Activated CD4-positive, alpha-beta T cell treated with anti-CD3 and anti-CD28 coated beads for 36 hours (primary cell): ENCODE results near the gene OBSCN. TPM values are rescaled to one million over a fixed set of nuclear protein-coding genes. Genes with fewer than 3 reads are reported as not detected.
A peak's percentile ranks its signal among the peaks of the same experiment; 100 is the strongest.
"Not testable (repeated sequence)": the region's sequence is repeated elsewhere in the genome, so short reads cannot be mapped to it uniquely, and the experiment has no call there.

ENCODE experiments used
- ATAC-seq: fragments of 200-7000 bp; cut with Tn5 transposase; one replicate; pipeline ENCODE4 v1.10.0; 2021; ENCODE audit warnings: mild to moderate bottlenecking, moderate library complexity
- CTCF ChIA-PET: fragments of 350-600 bp; sonication (Branson Sonifier 250); formaldehyde crosslinking; loops from one replicate; lab custom pipeline; 2021; ENCODE audit warnings: antibody characterized with exemption; lab: Charles Lee
- POLR2A ChIA-PET: fragments of 350-600 bp; sonication (Branson Sonifier 250); formaldehyde crosslinking; loops from one replicate; lab custom pipeline; 2021; ENCODE audit warnings: antibody characterized with exemption, inconsistent platforms; lab: Charles Lee
- DNase-seq: peaks from one replicate; pipeline ENCODE4 v3.0.0-alpha.2; 2020
- H3K27ac Mint-ChIP-seq: one replicate; pipeline ENCODE4 v1.8.0; 2021; ENCODE audit warnings: mixed read lengths
- H3K27me3 Mint-ChIP-seq: one replicate; pipeline ENCODE4 v1.8.0; 2021; ENCODE audit warnings: mixed read lengths
- H3K36me3 Mint-ChIP-seq: one replicate; pipeline ENCODE4 v1.8.0; 2021; ENCODE audit warnings: low read depth, mixed read lengths
- H3K4me1 Mint-ChIP-seq: one replicate; pipeline ENCODE4 v1.8.0; 2021; ENCODE audit warnings: mixed read lengths
- H3K4me3 Mint-ChIP-seq: one replicate; pipeline ENCODE4 v1.8.0; 2021; ENCODE audit warnings: mild to moderate bottlenecking, moderate library complexity, mixed read lengths
- H3K9me3 Mint-ChIP-seq: one replicate; pipeline ENCODE4 v1.8.0; 2021; ENCODE audit warnings: low read depth, mixed read lengths
- intact Hi-C, 2 experiments: fragments of 100-400 bp; cut with DNase I in 1 of 2; cut with micrococcal nuclease in 1 of 2; formaldehyde crosslinking; loops; one replicate each; pipeline versions ENCODE4 v1.14.2 to v1.15.1; 2022 to 2024; cut with DNase I, micrococcal nuclease
- total RNA-seq, 2 experiments: library from RNA; stranded (reverse); gene quantifications; one replicate each; pipeline ENCODE4 v1.2.3, GENCODE V29; 2021

OBSCN gene
- total RNA-seq, 2 experiments from 2014 or later: 20.0 to 20.5 TPM

DNA sequence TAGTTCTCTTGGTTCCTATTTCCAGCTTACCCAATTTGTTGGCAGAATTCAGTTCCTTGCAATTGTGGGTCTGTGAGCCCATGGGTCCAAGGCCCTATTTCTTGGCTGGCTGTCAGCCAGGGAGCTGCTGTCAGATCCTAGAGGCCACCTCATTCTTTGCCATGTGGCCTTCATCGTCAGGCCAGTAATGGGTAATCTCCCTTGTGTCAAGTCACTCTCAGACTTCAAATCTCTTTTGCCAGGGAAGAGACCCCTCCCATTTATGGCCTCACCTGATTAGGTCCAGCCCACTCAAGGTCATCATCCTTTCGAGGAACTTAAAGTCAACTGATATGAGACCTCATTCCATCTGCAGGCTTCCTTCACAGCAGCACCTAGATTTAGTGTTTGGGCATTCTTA lies 17.9 kb downstream of the OBSCN start:
- CTCF ChIA-PET: interaction anchor here (0.5 kb wide), 1 partner anchor 559 kb away, joined by 3 read pairs; no protein-coding TSS in a partner anchor

DNA sequence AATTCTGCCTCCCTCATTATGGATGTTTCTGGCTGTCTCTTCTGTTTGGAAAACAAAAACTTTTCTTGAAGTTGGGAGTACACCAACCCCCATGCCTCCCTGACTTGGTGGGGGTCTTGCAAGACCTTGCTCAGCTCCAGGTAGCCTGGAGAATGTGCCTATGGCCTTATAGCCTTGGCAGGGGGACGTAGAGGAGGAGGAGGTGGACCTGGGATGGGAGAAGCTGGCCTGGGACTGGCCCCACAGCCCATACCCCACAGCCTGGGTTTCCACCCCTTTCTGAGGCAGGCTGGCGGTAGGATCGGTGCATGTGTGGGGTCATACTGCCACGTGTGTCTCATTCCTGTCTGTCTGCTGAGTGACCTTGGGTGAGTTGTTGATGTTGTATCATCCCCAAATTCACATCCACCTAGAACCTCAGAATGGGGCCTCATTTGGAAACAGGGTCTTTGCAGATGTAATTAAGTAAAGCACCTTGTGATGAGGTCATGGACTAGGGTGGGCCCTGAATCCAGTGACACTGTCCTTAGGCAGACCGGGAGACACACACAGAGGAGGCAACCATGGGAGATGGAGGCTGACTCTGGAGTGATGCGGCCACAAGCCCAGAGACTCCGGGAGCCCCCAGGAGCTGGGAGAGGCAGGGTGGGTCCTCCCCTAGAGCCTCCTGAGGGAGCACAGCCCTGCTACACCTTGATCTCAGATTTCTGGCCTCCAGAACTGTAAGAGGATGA lies 18.5 kb downstream of the OBSCN start:
- peaks cover 52% of the 10 kb centered on the region for H3K36me3 Mint-ChIP-seq
- no peak overlapping the region for H3K27ac Mint-ChIP-seq
- ChIA-PET POLR2A (no interaction called here), CTCF (no interaction called here)
- no peaks in the 10 kb centered on the region for H3K4me1 Mint-ChIP-seq
- intact Hi-C loops: no loop called here
- no peaks in the 10 kb centered on the region for H3K27me3 Mint-ChIP-seq
- ATAC-seq (no peak), DNase-seq (no peak)
- H3K4me3 Mint-ChIP-seq: no peak overlapping the region
- H3K9me3 Mint-ChIP-seq: peaks cover 13% of the 10 kb centered on the region

More for the DNA sequence above, 17.9 kb downstream of the OBSCN start:
- intact Hi-C loops: no loop called here
- Mint-ChIP-seq H3K27ac (no peak overlapping the region), H3K4me3 (no peak overlapping the region), H3K9me3 (peaks cover 13% of the 10 kb centered on the region), H3K4me1 (no peaks in the 10 kb centered on the region), H3K36me3 (peaks cover 51% of the 10 kb centered on the region), H3K27me3 (no peaks in the 10 kb centered on the region)
- no peak for ATAC-seq
- no peak for DNase-seq
- POLR2A ChIA-PET: no interaction called here

DNA sequence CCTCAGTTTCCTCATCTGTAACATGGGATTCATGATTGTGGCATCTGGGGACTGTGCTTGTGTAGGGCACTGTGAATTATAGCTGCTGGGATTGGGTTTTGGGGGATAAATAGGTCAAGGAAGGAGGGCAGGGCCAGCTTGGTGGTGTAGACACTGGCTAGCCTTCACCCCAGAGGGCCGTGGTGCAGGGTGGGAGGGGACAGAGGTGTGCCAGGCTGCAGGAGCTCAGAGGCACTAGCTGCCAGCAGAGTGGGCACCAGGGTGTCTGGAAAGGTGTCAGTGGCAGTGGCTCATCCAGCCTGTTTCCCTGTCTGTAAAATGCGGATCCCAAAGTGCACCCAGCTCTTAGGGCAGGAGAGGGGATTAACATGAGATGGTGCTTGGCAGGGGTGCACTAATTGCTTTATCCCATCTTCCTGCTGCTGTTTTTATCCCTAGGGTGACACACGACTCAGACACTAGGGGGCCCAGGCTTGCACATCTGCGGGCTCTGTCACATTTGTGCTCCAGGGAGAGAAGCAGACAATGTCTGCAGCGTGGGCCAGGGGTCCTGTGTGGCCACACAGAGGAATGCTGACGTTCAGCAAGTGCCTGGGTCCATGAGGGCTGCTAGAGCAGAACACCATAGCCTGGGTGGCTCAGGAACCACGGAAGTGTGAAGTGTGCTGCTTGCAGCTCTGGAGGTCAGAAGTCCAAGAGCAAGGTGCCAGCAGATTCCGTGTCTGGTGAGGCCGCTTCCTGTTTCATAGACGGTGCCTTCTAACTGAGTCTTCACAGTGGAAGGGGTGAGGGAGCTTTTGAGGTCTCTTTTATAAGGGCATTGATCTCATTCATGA lies 19.3 kb downstream of the OBSCN start:
- Mint-ChIP-seq H3K27ac (no peak overlapping the region), H3K4me1 (no peaks in the 10 kb centered on the region), H3K36me3 (peaks cover 59% of the 10 kb centered on the region), H3K4me3 (no peak overlapping the region), H3K9me3 (peaks cover 13% of the 10 kb centered on the region), H3K27me3 (no peaks in the 10 kb centered on the region)
- ATAC-seq (no peak), DNase-seq (no peak)
- intact Hi-C loops: no loop called here
- ChIA-PET CTCF (no interaction called here), POLR2A (no interaction called here)

DNA sequence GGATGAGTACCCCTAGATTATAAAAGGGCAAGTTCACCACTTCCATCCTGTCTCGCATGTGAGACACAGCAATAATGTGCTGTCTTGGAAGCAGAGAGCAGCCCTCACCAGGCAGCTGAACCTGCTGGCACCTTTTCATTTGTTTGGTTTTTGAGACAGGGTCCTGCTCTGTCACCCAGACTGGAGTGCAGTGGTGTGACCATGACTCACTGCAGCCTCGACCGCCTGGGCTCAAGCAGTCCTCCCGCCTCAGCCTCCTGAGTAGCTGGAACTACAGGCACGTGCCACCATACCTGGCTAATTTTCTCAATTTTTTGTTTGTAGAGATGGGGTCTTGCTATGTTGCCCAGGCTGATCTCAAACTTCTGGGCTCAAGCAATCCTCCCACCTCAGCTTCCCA lies 20.3 kb downstream of the OBSCN start:
- intact Hi-C loops, ATAC-seq, H3K27ac Mint-ChIP-seq, H3K4me3 Mint-ChIP-seq, DNase-seq, POLR2A ChIA-PET, H3K4me1 Mint-ChIP-seq, CTCF ChIA-PET, H3K27me3 Mint-ChIP-seq: not testable (repeated sequence)
- Mint-ChIP-seq H3K36me3 (peaks cover 62% of the 10 kb centered on the region), H3K9me3 (peaks cover 21% of the 10 kb centered on the region)

DNA sequence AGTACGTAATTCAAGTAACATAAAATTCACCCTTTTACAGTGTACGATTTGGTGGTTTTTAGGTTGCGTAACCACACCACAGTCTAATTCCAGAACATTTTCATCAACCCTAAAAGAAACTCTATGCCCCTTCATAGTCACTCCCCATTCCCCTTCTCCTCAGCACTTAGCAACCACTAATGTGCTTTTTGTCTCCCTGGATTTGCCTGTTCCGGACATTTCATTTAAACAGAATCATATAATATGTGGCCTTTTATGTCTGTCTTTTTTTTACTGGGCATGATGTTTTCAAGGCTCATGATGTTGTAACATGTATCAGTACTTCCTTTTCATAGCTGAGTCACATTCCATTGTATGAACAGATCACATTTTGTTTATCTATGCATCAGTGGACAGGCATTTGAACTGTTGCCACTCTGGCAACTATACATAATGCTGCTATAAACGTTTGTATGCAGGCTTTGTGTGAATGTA lies 20.8 kb downstream of the OBSCN start:
- Mint-ChIP-seq H3K27ac (no peak overlapping the region), H3K9me3 (peaks cover 23% of the 10 kb centered on the region), H3K4me1 (no peaks in the 10 kb centered on the region), H3K36me3 (peaks cover 64% of the 10 kb centered on the region), H3K27me3 (no peaks in the 10 kb centered on the region), H3K4me3 (no peak overlapping the region)
- ATAC-seq (no peak), DNase-seq (no peak)
- ChIA-PET CTCF (interaction anchor here (0.6 to 0.8 kb wide), 2 partner anchors 9 to 16 kb away, joined by 3 to 4 read pairs; no protein-coding TSS in a partner anchor), POLR2A (no interaction called here)
- intact Hi-C loops: no loop called here

DNA sequence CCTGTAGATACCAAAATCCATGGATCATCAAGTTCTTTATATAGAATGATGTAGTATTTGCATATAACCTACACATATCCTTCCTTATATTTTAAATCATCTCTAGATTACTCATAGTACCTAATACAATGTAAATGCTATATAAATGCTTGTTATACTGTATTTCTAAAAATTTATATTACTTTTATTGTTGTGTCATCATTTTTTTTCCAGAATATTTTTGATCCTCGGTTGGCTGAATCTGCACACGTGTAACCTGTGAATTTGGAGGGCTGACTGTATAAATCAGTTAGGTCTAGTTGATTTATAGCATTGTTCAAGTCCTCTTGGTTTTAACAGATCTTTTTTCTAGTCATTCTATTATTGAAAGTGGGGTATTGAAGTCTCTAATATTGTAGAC lies 23.3 kb downstream of the OBSCN start:
- no peak overlapping the region for H3K4me3 Mint-ChIP-seq
- CTCF ChIA-PET: no interaction called here

DNA sequence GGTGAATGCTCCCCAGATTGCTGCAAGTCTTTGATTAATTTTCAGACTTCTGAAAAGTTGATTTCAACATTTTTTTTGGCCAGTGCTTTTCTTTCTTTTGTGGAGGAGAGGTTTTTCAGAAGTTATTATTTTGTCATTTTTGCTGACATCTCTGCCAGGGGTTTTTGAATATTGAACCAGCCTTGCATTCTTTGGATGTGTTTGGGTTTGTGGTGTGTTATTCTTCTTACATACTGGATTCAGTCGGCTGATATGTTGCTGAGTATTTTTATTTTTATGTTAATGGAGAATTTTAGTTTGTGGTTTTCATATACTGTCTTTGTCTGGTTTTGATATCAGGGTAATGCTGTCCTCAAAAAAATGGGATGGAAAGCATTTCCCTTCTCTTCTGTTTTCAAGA lies 25.3 kb downstream of the OBSCN start:
- Mint-ChIP-seq H3K4me3 (no peak overlapping the region), H3K36me3 (peaks cover 67% of the 10 kb centered on the region), H3K27me3 (no peaks in the 10 kb centered on the region), H3K4me1 (peaks cover 2% of the 10 kb centered on the region), H3K27ac (no peak overlapping the region), H3K9me3 (peaks cover 28% of the 10 kb centered on the region)
- ChIA-PET CTCF (no interaction called here), POLR2A (no interaction called here)
- DNase-seq (no peak), ATAC-seq (no peak)
- intact Hi-C loops: no loop called here

More for the DNA sequence above, 23.3 kb downstream of the OBSCN start:
- Mint-ChIP-seq H3K9me3 (peaks cover 20% of the 10 kb centered on the region), H3K36me3 (peaks cover 59% of the 10 kb centered on the region), H3K27ac (no peak overlapping the region), H3K27me3 (no peaks in the 10 kb centered on the region), H3K4me1 (no peaks in the 10 kb centered on the region)
- intact Hi-C loops: no loop called here
- POLR2A ChIA-PET: no interaction called here
- ATAC-seq (no peak), DNase-seq (no peak)

DNA sequence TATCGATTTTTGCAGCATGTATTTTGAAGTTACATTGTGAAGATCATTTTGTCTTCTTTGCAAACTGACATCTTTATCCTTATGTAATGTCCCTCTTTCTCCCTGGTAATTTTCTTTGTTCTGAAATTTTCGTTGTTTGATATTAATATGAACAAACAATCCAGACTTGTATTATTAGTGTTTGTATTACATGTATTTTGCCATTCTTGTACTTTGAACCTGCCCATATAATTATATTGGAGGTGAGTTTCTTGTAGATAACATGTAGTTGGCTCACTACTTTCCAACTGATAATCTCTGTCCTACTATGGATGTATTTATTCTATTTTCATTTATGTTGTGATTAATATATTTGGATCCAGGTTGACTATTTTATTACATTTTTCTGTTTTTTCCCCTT lies 27.1 kb downstream of the OBSCN start:
- Mint-ChIP-seq H3K9me3 (peaks cover 30% of the 10 kb centered on the region), H3K4me1 (peaks cover 2% of the 10 kb centered on the region), H3K27ac (no peak overlapping the region), H3K36me3 (peaks cover 75% of the 10 kb centered on the region), H3K4me3 (no peak overlapping the region), H3K27me3 (no peaks in the 10 kb centered on the region)
- ChIA-PET CTCF (no interaction called here), POLR2A (no interaction called here)
- intact Hi-C loops: no loop called here
- DNase-seq (no peak), ATAC-seq (no peak)

DNA sequence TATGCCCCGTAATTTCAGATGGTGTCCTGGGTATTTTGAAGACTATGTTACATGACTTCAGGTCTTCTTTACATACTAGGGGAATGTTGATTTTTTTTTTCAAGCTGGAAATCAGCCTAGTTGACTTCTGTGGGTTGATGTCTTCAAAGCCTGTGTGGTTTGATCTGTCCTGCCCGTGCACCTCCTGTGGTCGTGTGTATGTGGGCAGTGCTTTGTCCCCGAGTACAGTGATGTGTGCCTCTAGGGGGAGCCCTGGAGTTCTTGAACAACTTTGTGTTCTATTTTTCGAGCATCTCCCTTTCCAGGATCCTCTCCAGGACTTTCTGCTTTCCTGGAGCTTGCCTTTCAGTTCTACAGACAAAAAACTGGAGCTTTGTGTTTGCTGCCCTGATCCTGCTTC lies 28.9 kb downstream of the OBSCN start:
- Mint-ChIP-seq H3K27me3 (no peaks in the 10 kb centered on the region), H3K9me3 (peaks cover 40% of the 10 kb centered on the region), H3K27ac (no peak overlapping the region), H3K36me3 (peaks cover 79% of the 10 kb centered on the region), H3K4me1 (peaks cover 2% of the 10 kb centered on the region), H3K4me3 (no peak overlapping the region)
- no peak for ATAC-seq
- intact Hi-C loops: no loop called here
- DNase-seq: peak; percentile 64
- POLR2A ChIA-PET: no interaction called here
- CTCF ChIA-PET: interaction anchor here (0.6 to 1.7 kb wide), 2 partner anchors 8 to 82 kb away, joined by 3 read pairs; no protein-coding TSS in a partner anchor

DNA sequence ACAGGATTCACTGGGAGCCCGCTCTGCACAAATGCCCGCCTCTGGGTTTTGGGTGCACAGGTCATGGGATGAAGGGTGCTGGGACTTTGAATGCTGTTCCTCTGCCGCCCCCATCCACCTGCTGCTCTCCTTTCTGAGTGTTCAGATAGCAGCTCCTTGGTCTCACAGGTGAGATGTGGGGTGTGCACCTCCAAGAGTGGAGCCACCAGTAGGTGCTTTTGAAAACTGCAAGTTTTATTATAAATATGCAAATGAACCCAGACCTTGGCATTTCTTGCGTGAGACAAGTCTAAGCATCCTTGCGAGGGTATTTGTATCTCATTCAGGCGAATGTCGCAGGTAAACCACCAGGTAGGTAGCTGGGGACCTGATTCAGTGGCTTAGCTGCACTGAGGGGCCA lies 30.2 kb downstream of the OBSCN start:
- CTCF ChIA-PET: interaction anchor here (1.1 kb wide), 1 partner anchor 53 kb away, joined by 3 read pairs; no protein-coding TSS in a partner anchor
- Mint-ChIP-seq H3K4me3 (no peak overlapping the region), H3K27ac (no peak overlapping the region), H3K9me3 (peaks cover 42% of the 10 kb centered on the region), H3K36me3 (peaks cover 79% of the 10 kb centered on the region), H3K4me1 (peaks cover 2% of the 10 kb centered on the region), H3K27me3 (no peaks in the 10 kb centered on the region)
- DNase-seq (no peak), ATAC-seq (no peak)
- intact Hi-C loops: no loop called here
- POLR2A ChIA-PET: no interaction called here

DNA sequence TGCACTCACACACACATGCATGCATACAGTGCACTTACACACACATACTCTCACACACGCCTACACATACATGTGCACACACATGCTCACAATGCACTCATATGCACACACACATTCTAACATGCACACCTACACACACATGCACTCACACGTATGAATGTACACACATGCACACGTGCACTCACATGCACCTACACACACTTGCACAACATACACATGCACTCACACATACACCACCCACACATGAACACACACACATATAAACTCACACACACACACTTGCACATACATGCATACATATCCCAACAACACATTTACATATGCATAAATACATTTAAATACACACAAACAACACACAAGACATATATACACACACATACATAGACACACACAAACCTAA lies 30.6 kb downstream of the OBSCN start:
- peaks cover 44% of the 10 kb centered on the region for H3K9me3 Mint-ChIP-seq
- ATAC-seq (no peak), DNase-seq (no peak)
- no peaks in the 10 kb centered on the region for H3K27me3 Mint-ChIP-seq
- ChIA-PET POLR2A (no interaction called here), CTCF (interaction anchor here (1.1 kb wide), 1 partner anchor 53 kb away, joined by 3 read pairs; no protein-coding TSS in a partner anchor)
- no peak overlapping the region for H3K27ac Mint-ChIP-seq
- H3K4me1 Mint-ChIP-seq: peaks cover 2% of the 10 kb centered on the region
- intact Hi-C loops: no loop called here
- H3K36me3 Mint-ChIP-seq: peaks cover 79% of the 10 kb centered on the region
- no peak overlapping the region for H3K4me3 Mint-ChIP-seq
